HG03432 (cell line): ENCODE results near the gene ALPK3.

Experiments used
- ATAC-seq: cut with Tn5 transposase; IDR thresholded peaks from one replicate; pipeline ENCODE4 v1.9.1; 2021; ENCODE audit warnings: mild to moderate bottlenecking, moderate library complexity; ENCODE audit not compliant: unreplicated experiment

ALPK3 gene

DNA sequence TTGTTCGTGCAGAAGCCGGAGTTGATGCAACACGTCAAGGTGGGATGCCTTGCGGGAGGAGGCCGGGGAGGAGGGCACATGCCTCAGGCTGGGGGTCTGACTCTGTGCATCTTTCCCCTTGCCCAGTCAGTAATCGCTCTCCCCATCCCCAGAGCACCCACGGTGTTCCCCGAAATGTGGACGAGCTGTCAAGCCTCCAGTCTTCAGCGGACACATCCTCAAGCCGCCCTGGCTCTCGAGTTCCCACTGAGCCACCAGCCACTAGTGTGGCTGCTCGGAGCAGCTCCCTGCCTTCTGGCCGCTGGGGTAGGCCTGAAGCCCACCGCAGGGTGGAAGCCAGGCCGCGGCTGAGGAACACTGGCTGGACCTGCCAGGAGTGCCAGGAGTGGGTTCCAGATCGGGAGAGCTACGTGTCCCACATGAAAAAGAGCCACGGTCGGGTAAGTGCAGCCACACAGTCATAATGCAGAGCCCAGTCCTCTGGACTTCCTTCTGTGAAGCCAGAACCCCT, 18.7 kb upstream of the ALPK3 start:
- ATAC-seq = no peak

DNA sequence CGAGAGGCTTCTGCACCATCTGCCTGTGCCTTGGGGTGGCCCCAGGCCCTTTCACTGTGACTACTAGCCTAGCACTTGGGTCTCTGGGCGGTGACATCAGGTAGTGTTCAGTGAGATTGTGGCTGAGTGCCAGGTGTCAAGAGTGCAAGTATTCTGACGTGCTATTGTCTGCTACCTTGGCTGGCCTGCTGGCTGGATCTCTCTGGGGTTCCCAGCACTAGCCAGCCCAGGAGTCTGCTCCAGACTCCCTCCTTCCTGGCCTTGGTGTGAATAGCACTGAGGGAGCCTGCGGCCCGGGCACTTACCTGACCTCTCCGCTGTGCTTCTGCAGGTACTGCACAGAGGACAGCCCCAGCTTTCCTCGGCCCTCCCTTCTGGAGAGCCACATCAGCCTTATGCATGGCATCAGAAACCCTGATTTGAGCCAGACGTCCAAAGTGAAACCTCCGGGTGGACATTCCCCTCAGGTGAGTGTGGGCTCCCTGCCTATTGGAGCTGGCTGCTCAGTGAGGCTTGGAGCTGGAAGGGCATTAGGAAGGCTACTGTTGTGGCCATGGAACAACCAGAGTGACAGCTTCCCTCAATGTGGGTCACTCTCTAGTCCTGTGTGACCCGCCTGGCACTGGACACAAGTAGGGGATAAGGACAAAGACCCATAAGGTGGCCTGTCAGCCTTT, 17.5 kb upstream of the ALPK3 start:
- ATAC-seq = no peak

DNA sequence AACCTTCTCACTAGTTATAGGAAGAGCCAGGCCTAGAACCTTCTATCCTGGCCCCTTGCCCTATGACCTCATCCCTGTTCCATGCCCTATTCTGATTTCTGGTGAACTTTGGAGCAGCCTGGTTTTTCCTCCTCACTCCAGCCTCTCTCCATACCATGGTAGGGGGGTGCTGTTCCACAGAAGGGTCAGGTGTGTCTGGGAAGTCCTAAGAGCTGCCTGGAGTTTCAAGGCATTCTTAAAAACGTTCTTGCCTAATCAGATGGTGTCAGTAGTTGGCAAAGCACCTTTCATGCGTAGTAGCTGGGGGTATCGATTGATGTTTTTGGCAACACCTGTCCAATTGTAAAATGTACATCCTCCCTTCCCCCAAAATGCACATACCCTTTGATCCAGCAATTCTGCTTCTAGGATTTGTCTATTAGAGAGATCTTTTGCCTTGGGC, 16.8 kb upstream of the ALPK3 start:
- no peak for ATAC-seq

DNA sequence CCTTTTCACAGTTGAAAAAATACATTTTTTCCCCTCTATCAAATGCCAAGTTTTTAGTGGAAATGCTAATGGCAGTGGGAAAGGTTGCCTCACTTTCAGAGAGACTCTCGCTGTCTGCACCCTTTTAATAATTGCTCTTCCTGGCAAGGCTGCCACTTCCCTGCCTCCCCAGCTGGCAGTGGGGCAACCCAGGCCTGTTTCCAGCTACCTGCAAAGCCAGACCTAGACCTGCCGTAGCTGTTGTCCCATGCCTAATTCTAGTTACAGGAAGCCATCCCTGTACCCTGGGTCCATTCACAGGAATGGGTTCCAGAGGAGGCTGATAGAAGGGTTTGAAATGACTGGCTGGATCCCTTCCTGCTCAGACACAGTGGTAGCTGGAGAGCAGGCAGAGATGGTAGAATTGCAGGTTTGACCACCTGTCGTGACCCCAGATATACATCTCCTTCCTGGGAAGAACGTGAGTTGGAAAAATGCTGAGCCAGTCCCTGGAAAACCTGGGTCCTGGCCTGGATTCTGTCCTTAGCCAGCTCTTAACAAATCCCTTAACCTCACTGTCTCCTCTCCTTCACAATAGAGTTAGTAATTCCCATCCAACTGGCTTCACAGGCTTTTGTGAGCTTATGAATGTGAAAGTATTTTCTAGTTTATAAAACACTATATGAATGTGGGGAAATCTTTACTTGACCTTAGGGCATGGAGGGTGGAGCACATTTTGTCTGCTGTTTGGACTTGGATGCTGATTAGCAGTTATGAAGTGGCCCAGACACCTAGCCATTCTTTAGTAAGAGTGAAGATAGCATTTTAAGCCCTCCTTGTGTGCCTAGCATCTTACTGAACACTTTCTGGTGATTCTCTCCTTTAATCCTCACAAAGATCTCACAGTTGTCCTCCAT, 12.9 kb upstream of the ALPK3 start:
- ATAC-seq = no peak

DNA sequence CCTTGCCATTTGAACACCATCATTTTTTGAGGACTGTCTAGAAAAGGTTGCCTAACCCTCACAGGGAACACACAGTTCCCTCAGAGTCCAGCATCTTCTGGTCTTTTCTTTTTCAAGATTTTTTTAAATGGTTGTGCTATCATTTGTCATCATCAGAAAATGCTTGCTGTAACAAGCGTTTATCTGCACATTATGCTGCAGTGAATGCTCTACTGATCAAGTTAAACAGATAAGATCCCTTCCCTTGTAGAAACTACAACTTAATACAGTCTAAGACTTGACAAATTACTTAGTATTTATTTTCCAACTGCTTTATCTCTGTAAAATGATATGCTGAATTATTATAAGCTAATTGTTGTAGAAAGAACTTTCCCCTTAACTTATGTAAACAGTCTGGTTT, 11.9 kb upstream of the ALPK3 start:
- no peak for ATAC-seq

DNA sequence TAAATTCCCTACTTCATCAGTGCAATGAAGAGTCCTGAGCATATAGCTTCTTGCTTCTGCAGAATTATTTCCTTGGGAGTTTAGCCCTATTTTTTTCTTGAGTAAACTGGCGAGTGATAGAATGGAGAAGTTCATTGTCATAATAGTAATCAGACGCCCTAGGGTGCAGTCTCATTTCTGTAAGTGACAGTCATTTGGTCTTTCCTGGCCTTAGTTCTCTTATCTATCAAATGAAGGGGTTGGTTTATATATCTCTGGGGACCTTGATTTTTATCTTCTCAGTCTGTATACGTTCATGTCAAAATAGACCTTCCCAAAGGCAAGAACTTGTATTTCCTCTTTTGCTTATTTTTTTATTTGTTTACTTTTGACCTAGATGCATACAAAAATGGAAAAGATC, 9.9 kb upstream of the ALPK3 start:
- ATAC-seq = no peak

DNA sequence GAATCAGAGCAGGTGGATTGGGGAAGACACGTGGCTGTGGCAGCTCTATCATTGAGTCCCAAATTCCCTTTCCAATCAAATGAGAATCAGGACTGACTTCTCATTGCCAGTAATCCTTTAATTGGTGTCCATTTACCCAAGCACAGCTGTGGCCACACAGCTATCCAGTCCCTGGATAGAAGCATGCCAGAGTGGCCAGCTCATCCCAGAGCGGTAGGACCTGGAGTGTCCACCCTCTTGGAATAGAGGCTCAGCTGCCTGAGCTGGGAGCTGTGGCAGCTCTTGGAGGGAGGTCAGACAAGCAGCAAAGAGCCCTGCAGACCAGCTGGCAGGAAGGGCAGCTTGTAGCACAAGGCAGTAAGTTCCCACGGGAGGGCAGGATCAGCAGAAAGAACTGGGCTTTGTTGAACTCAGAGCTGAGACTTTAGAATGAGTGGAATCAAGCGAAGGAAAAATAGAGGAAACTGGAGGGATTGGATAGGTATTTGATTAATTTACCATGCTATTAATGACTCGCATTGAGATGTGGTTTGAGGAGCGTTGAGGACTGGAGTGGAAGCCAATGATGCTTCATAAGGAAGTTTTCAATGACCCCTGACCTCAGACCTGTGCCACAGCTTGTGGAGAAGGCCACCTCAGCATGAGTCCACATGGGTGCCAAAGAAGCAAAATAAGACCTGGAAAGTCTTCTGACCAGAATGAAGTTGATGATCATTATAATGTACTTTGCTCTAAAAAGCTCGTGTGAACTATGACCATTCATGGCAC, 6.9 kb upstream of the ALPK3 start:
- ATAC-seq = no peak

DNA sequence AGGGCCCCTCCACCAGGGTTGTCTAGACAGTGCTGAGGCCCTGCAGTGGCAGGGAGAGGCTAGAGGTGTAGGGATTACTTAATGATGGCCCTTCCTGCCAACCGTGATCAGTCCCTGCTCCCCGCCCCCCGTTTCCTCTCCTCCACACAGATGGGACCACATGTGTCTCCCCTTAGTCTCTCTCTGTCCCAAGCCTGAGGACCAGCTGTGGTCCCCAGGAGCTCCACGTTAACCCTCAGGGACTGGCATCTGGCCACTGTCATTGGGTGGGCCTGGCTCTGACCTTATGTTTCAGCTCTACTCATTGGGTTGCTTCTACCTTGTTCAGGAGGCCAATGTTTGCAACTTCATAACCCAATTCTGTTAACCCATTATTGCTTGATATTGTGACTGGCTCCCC, 6.0 kb upstream of the ALPK3 start:
- no peak for ATAC-seq

DNA sequence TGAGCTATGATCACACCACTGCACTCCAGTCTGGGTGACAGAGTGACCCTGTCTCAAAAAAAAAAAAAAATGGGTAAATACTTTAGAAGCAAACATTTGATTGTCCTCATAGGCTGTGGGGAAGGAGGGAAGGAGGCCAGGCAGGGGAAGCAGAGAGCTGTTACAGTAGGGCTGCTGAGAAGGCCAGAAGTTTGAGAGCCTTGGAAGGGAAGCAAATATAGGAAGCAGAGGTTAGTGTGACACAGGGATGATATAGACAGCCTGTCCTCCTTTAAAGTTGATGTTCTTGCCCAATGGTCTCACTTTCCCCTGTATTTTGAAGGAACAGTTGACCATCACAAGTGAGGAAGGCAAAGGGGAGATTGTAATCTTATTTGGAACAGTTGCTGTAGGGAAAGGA, 5.3 kb upstream of the ALPK3 start:
- ATAC-seq = no peak

DNA sequence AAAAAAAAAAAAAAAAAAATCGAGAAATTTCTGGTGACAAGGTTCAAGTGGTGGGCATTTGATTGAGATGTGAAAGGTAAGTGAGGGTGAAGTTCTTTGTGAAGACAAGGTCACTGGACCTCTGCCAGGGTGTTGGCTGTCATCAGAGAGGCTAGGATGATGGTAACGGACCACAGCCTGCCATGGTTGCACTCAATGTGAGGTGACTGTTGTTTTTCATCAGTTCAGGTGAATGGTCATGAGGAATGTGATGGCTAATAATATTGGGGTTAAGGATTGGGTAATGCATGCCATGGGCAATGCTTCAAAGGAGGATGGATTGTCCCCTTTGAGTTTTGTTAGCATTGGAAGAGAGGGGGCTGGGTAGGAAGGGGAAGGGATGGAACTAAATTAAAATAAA, 4.3 kb upstream of the ALPK3 start:
- no peak for ATAC-seq

DNA sequence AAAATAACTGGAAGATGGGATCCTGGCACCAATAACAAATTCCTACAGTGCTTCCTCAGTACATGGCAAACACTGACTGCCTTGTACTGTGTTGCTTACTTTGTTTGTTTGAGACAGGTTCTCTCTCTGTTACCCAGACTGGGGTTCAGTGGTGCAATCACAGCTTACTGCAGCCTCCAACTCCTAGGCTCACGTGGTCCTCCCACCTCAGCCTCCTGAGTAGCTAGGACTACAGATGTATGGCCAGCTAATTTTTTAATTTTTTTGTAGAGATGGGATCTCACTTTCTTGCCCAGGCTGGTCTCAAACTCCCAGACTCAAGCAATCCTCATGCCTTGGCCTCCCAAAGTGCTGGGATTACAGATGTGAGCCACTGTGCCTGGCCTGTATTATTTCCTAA, 3.7 kb upstream of the ALPK3 start:
- ATAC-seq = no peak

DNA sequence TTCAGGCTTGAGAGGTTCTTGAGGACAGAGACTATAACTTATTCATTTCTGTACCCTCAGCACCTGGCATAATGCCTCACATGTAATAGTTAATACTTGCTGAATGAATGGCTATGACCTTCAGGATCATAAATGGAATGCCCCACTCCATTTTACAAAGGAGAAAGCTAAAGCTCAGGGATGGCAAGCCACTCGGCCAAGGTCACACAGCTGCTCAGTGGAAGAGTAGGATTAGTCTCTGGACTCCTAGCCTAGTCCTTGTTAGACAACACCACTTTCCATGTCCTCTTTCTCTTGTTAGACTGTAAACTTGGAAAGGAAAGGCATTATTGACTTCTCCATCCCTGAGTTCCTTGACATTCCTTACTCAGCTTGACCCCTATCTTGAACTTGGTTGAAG, 3.2 kb upstream of the ALPK3 start:
- no peak for ATAC-seq

DNA sequence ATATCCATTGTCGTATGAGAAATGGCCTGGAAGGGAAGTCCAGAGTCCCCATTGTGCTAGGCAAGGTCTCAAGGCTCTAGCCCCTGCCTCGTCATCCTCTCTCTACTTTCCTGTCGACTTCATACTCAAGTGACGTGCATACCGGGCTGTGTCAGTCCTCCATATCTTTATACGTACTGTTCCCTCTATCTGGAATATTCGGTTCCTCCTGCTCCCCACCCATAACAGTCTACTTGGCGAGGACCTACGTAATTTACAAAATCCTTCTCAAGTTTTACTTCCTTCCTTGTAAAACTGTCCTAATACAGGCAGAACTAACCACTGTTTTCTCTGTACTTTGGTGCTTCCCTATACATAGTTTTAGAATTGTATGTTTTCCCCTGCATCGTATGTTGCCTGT, 2.2 kb upstream of the ALPK3 start:
- ATAC-seq = no peak

DNA sequence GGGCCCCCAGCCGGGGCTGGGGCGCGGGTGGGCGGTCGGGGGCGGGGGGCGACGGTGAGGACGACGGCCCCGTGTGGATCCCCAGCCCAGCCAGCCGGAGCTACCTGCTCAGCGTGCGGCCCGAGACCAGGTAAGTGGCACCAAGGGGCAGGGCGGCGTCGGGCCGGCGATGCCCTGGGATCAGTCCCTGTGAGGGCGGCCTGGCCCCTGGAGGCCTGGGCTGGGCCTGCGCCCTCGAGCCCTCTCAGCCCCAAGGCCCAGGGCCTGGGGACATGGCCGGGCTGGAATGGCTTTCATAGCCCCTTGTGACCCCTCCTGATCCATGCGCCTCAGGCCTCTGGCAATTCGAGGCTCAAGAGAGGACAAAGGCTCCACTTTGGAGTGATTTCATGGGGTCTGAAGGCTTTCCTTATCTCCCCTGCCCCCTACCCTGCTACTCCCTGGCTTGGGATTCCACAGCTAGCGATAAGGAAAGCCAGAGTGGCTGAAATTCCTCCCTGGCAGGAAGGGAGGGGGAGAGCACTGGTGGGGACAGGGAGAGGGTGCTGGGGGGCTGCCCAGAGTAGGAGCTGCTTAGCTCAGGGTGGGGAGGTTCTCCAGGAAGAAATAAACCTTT, 418 bp downstream of the ALPK3 start:
- ATAC-seq = no peak

DNA sequence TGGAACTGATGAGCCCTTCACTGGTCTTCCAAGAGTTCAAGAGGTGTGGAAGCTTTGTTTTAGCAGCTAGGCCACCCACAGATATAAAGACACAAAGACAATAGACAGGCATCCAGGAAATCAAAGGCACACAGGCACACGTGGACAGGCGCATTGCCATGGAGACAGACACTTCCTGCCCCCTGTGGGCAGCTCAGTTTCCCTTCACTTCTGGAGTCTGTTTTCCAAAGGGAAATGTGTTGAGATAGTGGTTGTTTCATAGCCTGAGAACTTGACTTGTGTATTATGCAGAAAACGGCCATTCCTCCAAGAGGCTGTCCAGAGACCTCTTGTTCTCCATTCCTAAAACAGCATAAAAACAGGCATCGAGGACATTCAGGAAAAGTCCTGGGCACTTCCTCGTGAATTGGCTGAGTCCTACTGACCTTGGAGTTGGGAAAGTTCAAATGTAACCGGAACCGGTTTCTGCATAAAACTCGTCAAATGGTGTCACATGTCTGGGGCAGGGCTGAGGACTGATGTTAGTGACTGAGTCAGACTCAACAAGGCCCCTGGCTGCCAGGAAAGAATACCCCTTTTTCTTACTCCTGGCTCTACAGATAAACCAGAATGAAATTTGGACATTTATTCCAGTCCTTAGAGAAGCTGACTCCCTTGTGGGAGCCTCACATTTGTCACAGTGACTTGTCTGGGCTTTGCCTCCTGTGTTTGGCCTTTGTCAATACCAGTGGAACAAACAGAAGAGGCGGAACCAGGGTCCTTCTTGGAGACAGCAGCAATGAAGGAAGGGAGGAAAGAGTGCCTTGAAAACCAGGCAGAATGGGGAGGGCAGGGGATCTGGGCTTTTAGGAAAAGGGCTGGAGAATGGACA, 1.3 kb downstream of the ALPK3 start:
- ATAC-seq = no peak

DNA sequence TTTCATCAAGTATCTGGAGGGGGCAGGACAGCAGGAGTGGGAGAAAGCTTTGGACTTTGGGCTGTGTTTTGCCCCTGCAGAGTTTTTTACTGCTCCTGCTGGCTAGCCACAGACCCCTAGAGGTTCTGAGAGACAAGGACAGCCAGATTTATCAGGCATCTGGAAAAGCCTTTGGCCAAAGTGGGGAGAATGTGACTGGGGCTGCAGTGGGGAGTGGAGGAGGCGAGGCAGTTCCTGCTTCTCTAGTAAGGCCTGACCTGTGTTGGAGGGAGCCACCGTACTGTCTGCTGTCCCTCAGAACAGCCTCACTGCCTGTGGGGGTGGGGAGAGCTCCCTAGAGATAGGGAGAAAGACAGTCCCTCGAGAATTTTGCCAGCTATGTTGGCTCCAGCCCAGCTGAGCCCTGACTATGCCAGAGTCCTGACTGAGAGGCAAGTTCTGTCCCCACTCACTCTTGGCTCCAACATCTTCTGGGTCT, 2.2 kb downstream of the ALPK3 start:
- no peak for ATAC-seq

DNA sequence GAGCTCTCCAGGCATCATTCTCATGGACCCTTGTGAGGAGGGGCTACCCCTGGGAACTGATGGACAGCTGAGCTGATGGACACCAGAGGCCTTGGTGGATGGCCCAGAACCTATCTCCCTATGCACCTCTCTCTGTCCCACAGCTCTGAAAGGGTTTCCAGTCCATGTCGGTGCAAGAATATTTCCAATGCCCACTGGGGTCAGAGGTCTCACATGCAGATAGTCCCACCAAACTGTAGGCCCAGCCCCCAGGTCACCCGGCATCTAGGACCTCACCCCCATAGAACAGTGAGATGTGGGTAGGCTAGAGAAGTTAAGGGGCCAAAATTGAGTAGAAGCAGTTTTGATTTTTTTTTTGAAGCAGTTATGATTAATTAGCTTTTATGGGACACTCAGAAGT, 2.6 kb downstream of the ALPK3 start:
- ATAC-seq = no peak

DNA sequence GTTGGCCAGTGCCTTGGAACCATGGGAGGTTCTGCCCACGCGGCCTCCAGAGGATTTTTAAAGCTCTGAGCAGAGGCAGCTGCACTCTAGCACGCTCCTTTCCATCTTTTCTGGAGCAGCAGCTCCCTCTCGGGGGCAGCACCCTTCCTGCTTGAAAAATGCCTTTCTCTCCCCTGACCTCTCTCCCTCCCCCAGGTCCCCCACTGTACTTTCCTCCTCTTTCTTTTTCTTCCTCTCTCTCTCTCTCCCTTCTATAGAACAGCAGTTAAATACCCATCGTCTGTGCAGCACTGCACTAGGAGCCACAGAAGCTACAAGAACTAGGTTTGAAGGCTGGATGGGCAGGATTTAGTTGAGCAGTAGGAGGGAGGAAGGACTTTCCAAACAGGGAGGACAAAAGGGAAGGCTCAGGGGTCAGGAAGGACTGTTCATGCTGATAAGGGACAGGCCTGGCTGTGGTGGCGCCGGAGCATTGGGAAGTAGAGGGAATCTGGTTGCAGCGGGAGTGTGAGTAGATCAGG, 4.4 kb downstream of the ALPK3 start:
- ATAC-seq = no peak

DNA sequence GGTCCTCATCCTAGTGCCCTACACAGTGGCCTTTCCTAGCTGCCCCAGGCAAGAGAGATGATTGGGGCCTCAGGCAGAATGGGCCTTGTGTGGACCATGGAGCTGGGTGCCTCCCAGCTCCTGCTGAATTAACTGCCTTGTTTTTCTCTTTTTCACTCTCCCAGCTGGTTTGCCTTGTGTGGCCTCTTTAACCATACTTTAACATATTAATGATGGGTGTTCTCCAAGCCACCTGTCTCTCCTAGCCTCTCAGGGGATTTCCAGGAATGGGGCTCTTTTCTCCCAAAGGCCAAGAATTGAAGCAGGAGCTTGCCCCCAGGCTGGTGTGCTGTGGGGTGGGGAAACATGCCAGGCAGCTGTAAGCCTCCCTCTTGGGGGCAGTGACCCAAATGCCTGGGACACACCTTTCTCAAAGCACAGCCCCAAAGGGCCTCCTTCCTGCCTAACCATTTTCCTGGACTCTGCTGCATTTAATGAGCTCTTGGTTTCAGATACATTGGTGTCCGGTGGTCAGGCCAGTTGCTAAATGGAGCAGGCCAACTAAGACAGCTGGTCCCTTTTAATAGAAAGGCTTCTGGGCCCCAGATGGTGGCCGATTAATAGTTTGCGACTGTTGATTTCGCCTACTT, 5.6 kb downstream of the ALPK3 start:
- ATAC-seq = no peak
